Thyroid gland (tissue), 4 donors: Measurements from ENCODE around the gene FBLN7. TPM values are rescaled to one million over a fixed set of nuclear protein-coding genes. Genes with fewer than 3 reads are reported as not detected.

ENCODE experiments used
- DNase-seq, 2 donors: peaks; one replicate each; pipeline ENCODE4 v3.0.0-alpha.2; 2019
- H3K27ac ChIP-seq, 3 donors: fragments of 200-600 bp; sonication (generic); 1 replicate in 2 of 3; 2 replicates in 1 of 3; pipeline ENCODE4 v1.5.1; 2016 to 2019; ENCODE audit warnings: mild to moderate bottlenecking in 1 of 3, moderate library complexity in 1 of 3
- H3K27me3 ChIP-seq: fragments of 200-600 bp; sonication (generic); one replicate; pipeline ENCODE4 v1.5.1; 2019
- H3K36me3 ChIP-seq, 2 donors: fragments of 200-600 bp; sonication (generic); one replicate each; pipeline ENCODE4 v1.5.1; 2016 to 2019
- H3K4me1 ChIP-seq, 2 donors: fragments of 200-600 bp; sonication (generic); one replicate each; pipeline ENCODE4 v1.5.1; 2017 to 2019
- H3K4me3 ChIP-seq, 3 donors: fragments of 200-600 bp; sonication (generic); replicated peaks in 1 of 3; 1 replicate in 2 of 3; 2 replicates in 1 of 3; pipeline ENCODE4 v1.5.1; 2016; ENCODE audit warnings: mild to moderate bottlenecking in 1 of 3
- H3K9me3 ChIP-seq: fragments of 200-600 bp; sonication (generic); one replicate; pipeline ENCODE4 v1.5.1; 2017
- CTCF ChIP-seq, 6 experiments: fragments of 200-600 bp in 3 of 6; fragments of 450-650 bp in 3 of 6; sonication (generic) in 3 of 6; IDR thresholded peaks; one replicate each; pipeline ENCODE4 v1.5.1; 2016 to 2019; ENCODE audit warnings: antibody characterized with exemption in 6 of 6, mild to moderate bottlenecking in 2 of 6, inconsistent platforms in 1 of 6, moderate library complexity in 1 of 6
- POLR2A ChIP-seq, 2 donors: fragments of 450-650 bp; IDR thresholded peaks; one replicate each; pipeline ENCODE4 v1.6.1; 2017; ENCODE audit warnings: antibody characterized with exemption in 2 of 2, mild to moderate bottlenecking in 2 of 2, moderate library complexity in 1 of 2
- WGBS, 2 donors: methylation state at CpG; one replicate each; pipeline ENCODE4 v1.1.5; 2017; 5-methylcytosine and 5-hydroxymethylcytosine counted together
- intact Hi-C: fragments of 100-400 bp; cut with DNase I; formaldehyde crosslinking; loops from one replicate; pipeline ENCODE4 v1.15.1; 2023
- total RNA-seq, 4 donors: library from RNA; depleted of rRNA; stranded (reverse); fragments of >200 nt; gene quantifications; one replicate each; pipeline ENCODE4 v1.2.3, GENCODE V29; 2016

The FBLN7 gene
- total RNA-seq, 4 donors from 2014 or later, result 10.3 to 33.6 (median 16.4) TPM

GRCh38 chr2:112174383-112174782, 36.2 kb downstream of the FBLN7 start:
- no peak for TF ChIP-seq CTCF (IDR thresholded peaks at IDR 0.05)
- no peak for TF ChIP-seq POLR2A (IDR thresholded peaks at IDR 0.05)
- Histone ChIP-seq H3K27ac (peak overlapping the region in 2 of 3 donors; percentile 34 to 49), H3K36me3 (no peaks in the 10 kb centered on the region), H3K4me1 (peaks cover 14 to 22% of the 10 kb centered on the region in 2 donors), H3K9me3 (no peaks in the 10 kb centered on the region), H3K27me3 (no peaks in the 10 kb centered on the region), H3K4me3 (no peak overlapping the region)
- 43 to 52% methylated on average over 4 of the region's 4 CpGs for WGBS, 2 donors
- intact Hi-C loops, result no loop called here
- DNase-seq, result no peak

- Histone ChIP-seq H3K9me3 (no peaks in the 10 kb centered on the region), H3K36me3 (no peaks in the 10 kb centered on the region), H3K4me3 (no peak overlapping the region), H3K4me1 (peaks cover 14 to 22% of the 10 kb centered on the region in 2 donors), H3K27ac (peak overlapping the region in 1 of 3 donors; percentile 49), H3K27me3 (no peaks in the 10 kb centered on the region)
- no peak for DNase-seq
- 75 to 83% methylated on average over 3 of the region's 3 CpGs for WGBS, 2 donors
- intact Hi-C loops, result no loop called here
- TF ChIP-seq CTCF (IDR thresholded peaks at IDR 0.05), result no peak
- no peak for TF ChIP-seq POLR2A (IDR thresholded peaks at IDR 0.05)
Measured at GRCh38 chr2:112175333-112175732, 37.1 kb downstream of the FBLN7 start.

GRCh38 chr2:112175958-112176573, 37.9 kb downstream of the FBLN7 start:
- H3K27me3 ChIP-seq, result no peaks in the 10 kb centered on the region
- WGBS, 2 donors, result 94 to 97% methylated on average over 7 of the region's 7 CpGs

GRCh38 chr2:112181571-112182290, 43.5 kb downstream of the FBLN7 start:
- no peaks in the 10 kb centered on the region for H3K9me3 ChIP-seq
- no peak for TF ChIP-seq POLR2A (IDR thresholded peaks at IDR 0.05)
- TF ChIP-seq CTCF (IDR thresholded peaks at IDR 0.05), result no peak
- H3K27me3 ChIP-seq, result no peaks in the 10 kb centered on the region
- intact Hi-C loops, result no loop called here
- no peak overlapping the region for H3K27ac ChIP-seq
- DNase-seq, result peak in 1 of 2 donors; percentile 17
- peaks cover 0 to 7% of the 10 kb centered on the region in 2 donors for H3K4me1 ChIP-seq
- 56 to 75% methylated on average over 12 to 16 of the region's 54 CpGs for WGBS, 2 donors
- no peak overlapping the region for H3K4me3 ChIP-seq
- no peaks in the 10 kb centered on the region for H3K36me3 ChIP-seq

More at GRCh38 chr2:112175958-112176573, 37.9 kb downstream of the FBLN7 start:
- H3K27ac ChIP-seq, result no peak overlapping the region
- no peak for DNase-seq
- intact Hi-C loops, result no loop called here
- H3K9me3 ChIP-seq, result no peaks in the 10 kb centered on the region
- no peaks in the 10 kb centered on the region for H3K36me3 ChIP-seq
- TF ChIP-seq CTCF (IDR thresholded peaks at IDR 0.05), result no peak
- TF ChIP-seq POLR2A (IDR thresholded peaks at IDR 0.05), result no peak
- peaks cover 14 to 22% of the 10 kb centered on the region in 2 donors for H3K4me1 ChIP-seq
- H3K4me3 ChIP-seq, result no peak overlapping the region

- Histone ChIP-seq H3K36me3 (no peaks in the 10 kb centered on the region), H3K4me1 (peaks cover 0 to 7% of the 10 kb centered on the region in 2 donors), H3K27me3 (no peaks in the 10 kb centered on the region), H3K27ac (no peak overlapping the region), H3K4me3 (no peak overlapping the region), H3K9me3 (no peaks in the 10 kb centered on the region)
- TF ChIP-seq CTCF (IDR thresholded peaks at IDR 0.05), result no peak
- TF ChIP-seq POLR2A (IDR thresholded peaks at IDR 0.05), result no peak
- WGBS, 2 donors, result 50 to 61% methylated on average over 3 to 17 of the region's 17 CpGs
- peak; percentile 64 to 69 for DNase-seq
- intact Hi-C loops, result no loop called here
Measured at GRCh38 chr2:112182581-112183034, 44.4 kb downstream of the FBLN7 start.
